Muscle of leg (tissue), 11 donors: ENCODE measurements around the gene ZNF668. TPM values are rescaled to one million over a fixed set of nuclear protein-coding genes. Genes with fewer than 3 reads are reported as not detected.

Experiments used
- DNase-seq: peaks from one replicate; pipeline ENCODE4 v3.0.0; 2013
- H3K27ac ChIP-seq: one replicate; pipeline ENCODE4 v1.5.1; 2013; ENCODE audit warnings: mild to moderate bottlenecking, low read length, control low read depth
- H3K27me3 ChIP-seq: one replicate; pipeline ENCODE4 v1.6.1; 2013; ENCODE audit warnings: low read length; ENCODE audit not compliant: control insufficient read depth, insufficient read depth
- H3K36me3 ChIP-seq: one replicate; pipeline ENCODE4 v1.6.1; 2013; ENCODE audit warnings: low read length; ENCODE audit not compliant: control insufficient read depth, insufficient read depth
- H3K4me1 ChIP-seq: one replicate; pipeline ENCODE4 v1.6.1; 2013; ENCODE audit warnings: low read length; ENCODE audit not compliant: control insufficient read depth, insufficient read depth
- H3K4me3 ChIP-seq: one replicate; pipeline ENCODE4 v1.5.1; 2013; ENCODE audit warnings: low read length, control low read depth
- H3K9me3 ChIP-seq: replicated peaks from 2 replicates; pipeline ENCODE4 v1.6.1; 2013; ENCODE audit warnings: low read depth, low read length; ENCODE audit not compliant: control insufficient read depth
- WGBS: methylation state at CpG from one replicate; pipeline ENCODE4 v1.1.5; 2013; ENCODE audit warnings: missing lambda C conversion rate; ENCODE audit not compliant: insufficient coverage; 5-methylcytosine and 5-hydroxymethylcytosine counted together
- polyA plus RNA-seq, 8 donors: library from polyadenylated mRNA; unstranded; fragments of 120-200 nt; gene quantifications; one replicate each; pipeline versions ENCODE4 v1.2.1 to v1.2.3, GENCODE V29; 2013; ENCODE audit warnings: inconsistent platforms in 1 of 8, low replicate concordance in 1 of 8; ENCODE audit not compliant: insufficient read length in 8 of 8, insufficient read depth in 1 of 8
- total RNA-seq: library from RNA; stranded (reverse); fragments of 120-200 nt; gene quantifications from one replicate; pipeline ENCODE4 v1.2.4, GENCODE V29; 2013

ZNF668 gene
- total and polyA plus RNA-seq, 9 donors, result 4.3 to 12.3 (median 10.5) TPM

- H3K9me3 ChIP-seq, result no peaks in the 10 kb centered on the region
- no peak overlapping the region for H3K27ac ChIP-seq
- H3K27me3 ChIP-seq, result no peaks in the 10 kb centered on the region
- H3K4me3 ChIP-seq, result no peak overlapping the region
- peaks cover 50% of the 10 kb centered on the region for H3K4me1 ChIP-seq
- 82% methylated on average over 19 of the region's 26 CpGs for WGBS
- peak; percentile 25 for DNase-seq
- peaks cover 83% of the 10 kb centered on the region for H3K36me3 ChIP-seq
Observed at GRCh38 chr16:31081428-31082351, 7.7 kb upstream of the ZNF668 start.

- peaks cover 88% of the 10 kb centered on the region for H3K36me3 ChIP-seq
- peaks cover 42% of the 10 kb centered on the region for H3K4me1 ChIP-seq
- DNase-seq, result no peak
- no peaks in the 10 kb centered on the region for H3K27me3 ChIP-seq
- H3K4me3 ChIP-seq, result no peak overlapping the region
- no peak overlapping the region for H3K27ac ChIP-seq
- no peaks in the 10 kb centered on the region for H3K9me3 ChIP-seq
- 91% methylated on average over 12 of the region's 13 CpGs for WGBS
Observed at GRCh38 chr16:31080756-31081419, 6.8 kb upstream of the ZNF668 start.

- Histone ChIP-seq H3K27ac (no peak overlapping the region), H3K4me1 (peaks cover 39% of the 10 kb centered on the region), H3K36me3 (peaks cover 88% of the 10 kb centered on the region), H3K9me3 (no peaks in the 10 kb centered on the region), H3K27me3 (no peaks in the 10 kb centered on the region), H3K4me3 (no peak overlapping the region)
- DNase-seq, result no peak
- 95% methylated on average over 39 of the region's 40 CpGs for WGBS
Observed at GRCh38 chr16:31080035-31080629, 6.1 kb upstream of the ZNF668 start.

- H3K4me1 ChIP-seq, result peaks cover 34% of the 10 kb centered on the region
- H3K4me3 ChIP-seq, result no peak overlapping the region
- H3K27ac ChIP-seq, result no peak overlapping the region
- H3K27me3 ChIP-seq, result no peaks in the 10 kb centered on the region
- WGBS, result 92% methylated on average over 13 of the region's 13 CpGs
- DNase-seq, result peak; percentile 13
- H3K9me3 ChIP-seq, result no peaks in the 10 kb centered on the region
- H3K36me3 ChIP-seq, result peaks cover 84% of the 10 kb centered on the region
Observed at GRCh38 chr16:31079342-31079944, 5.4 kb upstream of the ZNF668 start.

- peaks cover 77% of the 10 kb centered on the region for H3K36me3 ChIP-seq
- peak; percentile 7 for DNase-seq
- no peak overlapping the region for H3K4me3 ChIP-seq
- no peaks in the 10 kb centered on the region for H3K27me3 ChIP-seq
- H3K9me3 ChIP-seq, result no peaks in the 10 kb centered on the region
- H3K4me1 ChIP-seq, result peaks cover 27% of the 10 kb centered on the region
- no peak overlapping the region for H3K27ac ChIP-seq
- WGBS, result 95% methylated on average over 9 of the region's 15 CpGs
Observed at GRCh38 chr16:31078597-31079341, 4.7 kb upstream of the ZNF668 start.

- Histone ChIP-seq H3K4me3 (no peak overlapping the region), H3K27me3 (no peaks in the 10 kb centered on the region), H3K9me3 (no peaks in the 10 kb centered on the region), H3K4me1 (peaks cover 19% of the 10 kb centered on the region), H3K27ac (no peak overlapping the region), H3K36me3 (peaks cover 68% of the 10 kb centered on the region)
- DNase-seq, result peak; percentile 4
- 93% methylated on average over 18 of the region's 30 CpGs for WGBS
Observed at GRCh38 chr16:31077592-31078396, 3.8 kb upstream of the ZNF668 start.

- peaks cover 18% of the 10 kb centered on the region for H3K4me1 ChIP-seq
- H3K9me3 ChIP-seq, result no peaks in the 10 kb centered on the region
- WGBS, result 93% methylated on average over 13 of the region's 13 CpGs
- no peak overlapping the region for H3K27ac ChIP-seq
- peak; percentile 3 for DNase-seq
- peaks cover 61% of the 10 kb centered on the region for H3K36me3 ChIP-seq
- H3K4me3 ChIP-seq, result no peak overlapping the region
- H3K27me3 ChIP-seq, result no peaks in the 10 kb centered on the region
Observed at GRCh38 chr16:31077024-31077423, 3.0 kb upstream of the ZNF668 start.

- Histone ChIP-seq H3K36me3 (peaks cover 54% of the 10 kb centered on the region), H3K4me3 (no peak overlapping the region), H3K4me1 (peaks cover 19% of the 10 kb centered on the region), H3K27me3 (no peaks in the 10 kb centered on the region), H3K27ac (no peak overlapping the region), H3K9me3 (no peaks in the 10 kb centered on the region)
- 69% methylated on average over 14 of the region's 16 CpGs for WGBS
- DNase-seq, result peak; percentile 9
Observed at GRCh38 chr16:31076319-31076718, 2.3 kb upstream of the ZNF668 start.

- Histone ChIP-seq H3K36me3 (peaks cover 38% of the 10 kb centered on the region), H3K4me3 (peak overlapping the region; percentile 63), H3K9me3 (no peaks in the 10 kb centered on the region), H3K4me1 (peaks cover 23% of the 10 kb centered on the region), H3K27me3 (no peaks in the 10 kb centered on the region), H3K27ac (peak overlapping the region; percentile 93)
- 0% methylated on average over 4 of the region's 7 CpGs for WGBS
- no peak for DNase-seq
Observed at GRCh38 chr16:31074814-31075183, 759 bp upstream of the ZNF668 start.
